ENCODE data around the gene ABLIM1. TPM values are rescaled to one million over a fixed set of nuclear protein-coding genes. Genes with fewer than 3 reads are reported as not detected.

The ABLIM1 gene
- total RNA-seq, 1 experiment from 2014 or later: 274 TPM

- Histone ChIP-seq H3K36me3 (ENCODE audit: control insufficient read depth, insufficient read depth, low read length) (no peaks in the 10 kb centered on the region), H3K4me3 (ENCODE audit: low read depth in 2 of 2, low read length in 2 of 2) (peak overlapping the region in 1 of 2 experiments; percentile 36; a peak in 3 of 4 replicates), H3K27me3 (ENCODE audit: control insufficient read depth, insufficient read depth, low read length) (no peaks in the 10 kb centered on the region), H3K4me1 (ENCODE audit: control insufficient read depth, insufficient read depth, low read length) (peaks cover 57% of the 10 kb centered on the region), H3K9me3 (ENCODE audit: control insufficient read depth, insufficient read depth, low read depth, low read length) (no peaks in the 10 kb centered on the region), H3K27ac (ENCODE audit: low read length) (peak overlapping the region; percentile 99)
- intact Hi-C loops (cut with micrococcal nuclease; ENCODE audit: unreplicated experiment) (no loop called here), in situ Hi-C loops (cut with HindIII; ENCODE audit: low pct_unique_long_range_greater_than_20kb, low sequenced_read_pairs) (no loop called here)
- no TSS peak for BruUV-seq (replicated peaks)
- peak; percentile 94 for ATAC-seq
- DNase-seq (ENCODE audit: low read depth, low spot score): no peak
- ChIA-PET POLR2A (interaction anchor here (0.7 to 1.1 kb wide), 2 partner anchors 15 to 1340 kb away, joined by 3 to 4 read pairs; no protein-coding TSS in a partner anchor), CTCF (no interaction called here)
- TF ChIP-seq TCF7L2 (IDR thresholded peaks at IDR 0.05; ENCODE audit: low read depth, low read length): peak; percentile 65; the same call in 1 of the 2 replicates
- no peak for TF ChIP-seq CTCF (IDR thresholded peaks at IDR 0.05)
- TF ChIP-seq POLR2AphosphoS5 (IDR thresholded peaks at IDR 0.05; ENCODE audit: low read depth, low read length): peak; percentile 60; the same call in 1 of the 2 replicates
- 0 out of 4 replicates have a peak, but pooled peaks of 1 of the 2 experiments have one; percentile 28 for TF ChIP-seq REST (IDR thresholded peaks at IDR 0.05; ENCODE audit: insufficient read depth in 1 of 2, low read depth in 2 of 2, low read length in 1 of 2)
Observed at GRCh38 chr10:114412907-114413797, 244.9 kb downstream of the ABLIM1 start.

GRCh38 chr10:114408968-114409444, 249.1 kb downstream of the ABLIM1 start:
- Histone ChIP-seq H3K9me3 (ENCODE audit: control insufficient read depth, insufficient read depth, low read depth, low read length) (no peaks in the 10 kb centered on the region), H3K27me3 (ENCODE audit: control insufficient read depth, insufficient read depth, low read length) (no peaks in the 10 kb centered on the region), H3K4me1 (ENCODE audit: control insufficient read depth, insufficient read depth, low read length) (peaks cover 62% of the 10 kb centered on the region), H3K4me3 (ENCODE audit: low read depth in 2 of 2, low read length in 2 of 2) (no peak overlapping the region), H3K27ac (ENCODE audit: low read length) (peak overlapping the region; percentile 99), H3K36me3 (ENCODE audit: control insufficient read depth, insufficient read depth, low read length) (no peaks in the 10 kb centered on the region)
- no peak for ATAC-seq
- DNase-seq (ENCODE audit: low read depth, low spot score): no peak
- TF ChIP-seq CTCF (IDR thresholded peaks at IDR 0.05): no peak
- no peak for TF ChIP-seq REST (IDR thresholded peaks at IDR 0.05; ENCODE audit: insufficient read depth in 1 of 2, low read depth in 2 of 2, low read length in 1 of 2)
- no peak for TF ChIP-seq TCF7L2 (IDR thresholded peaks at IDR 0.05; ENCODE audit: low read depth, low read length)
- TF ChIP-seq POLR2AphosphoS5 (IDR thresholded peaks at IDR 0.05; ENCODE audit: low read depth, low read length): no peak
- no peak for TF ChIP-seq SIN3A (IDR thresholded peaks at IDR 0.05; ENCODE audit: borderline replicate concordance, insufficient read depth, low read depth, low read length)
- no TSS peak for BruUV-seq (replicated peaks)
- ChIA-PET POLR2A (interaction anchor here (0.6 kb wide), 1 partner anchor 229 kb away, joined by 3 read pairs; no protein-coding TSS in a partner anchor), CTCF (no interaction called here)
- in situ Hi-C loops (cut with HindIII; ENCODE audit: low pct_unique_long_range_greater_than_20kb, low sequenced_read_pairs) (no loop called here), intact Hi-C loops (cut with micrococcal nuclease; ENCODE audit: unreplicated experiment) (no loop called here)

All from Panc1 (cell line).